ENCODE results near the gene RBM15B. TPM values are rescaled to one million over a fixed set of nuclear protein-coding genes. Genes with fewer than 3 reads are reported as not detected.

Gene RBM15B
- total RNA-seq, 1 donor from 2014 or later: 39.5 TPM

Other genes starting within 250 kb of the RBM15B start
- gene MANF, start 6.0 kb upstream of the RBM15B start, total RNA-seq: 97.5 to 118 TPM (median 114 TPM) in 3 replicates
- 13.8 to 17.6 TPM (median 13.8 TPM) in 3 replicates for gene DCAF1, start 108.7 kb downstream of the RBM15B start, total RNA-seq
- 19.3 to 26.9 TPM (median 20.4 TPM) in 3 replicates for gene RAD54L2, start 147.4 kb downstream of the RBM15B start, total RNA-seq